GM18873 (cell line): ENCODE results near the gene PARP11.

Source experiments
- ATAC-seq: cut with Tn5 transposase; IDR thresholded peaks from one replicate; pipeline ENCODE4 v1.9.1; 2021; ENCODE audit warnings: mild to moderate bottlenecking, moderate library complexity, moderate number of reproducible peaks; ENCODE audit not compliant: unreplicated experiment, low FRiP score

Gene PARP11, protein sequence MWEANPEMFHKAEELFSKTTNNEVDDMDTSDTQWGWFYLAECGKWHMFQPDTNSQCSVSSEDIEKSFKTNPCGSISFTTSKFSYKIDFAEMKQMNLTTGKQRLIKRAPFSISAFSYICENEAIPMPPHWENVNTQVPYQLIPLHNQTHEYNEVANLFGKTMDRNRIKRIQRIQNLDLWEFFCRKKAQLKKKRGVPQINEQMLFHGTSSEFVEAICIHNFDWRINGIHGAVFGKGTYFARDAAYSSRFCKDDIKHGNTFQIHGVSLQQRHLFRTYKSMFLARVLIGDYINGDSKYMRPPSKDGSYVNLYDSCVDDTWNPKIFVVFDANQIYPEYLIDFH

GRCh38 chr12:3872800-3873636 is at the start of gene PARP11:
Gene PARP11 (minus strand): TSS chr12:3873399. CDS start chr12:3873229, 170 bp downstream.
- ATAC-seq: peak; percentile 87

- ATAC-seq: no peak
These were observed 48.8 kb upstream of the PARP11 start for GRCh38 chr12:3922033-3922432.

- ATAC-seq: no peak
These were observed 48.3 kb upstream of the PARP11 start for GRCh38 chr12:3921526-3921925.

- ATAC-seq: no peak
These were observed 47.9 kb upstream of the PARP11 start for GRCh38 chr12:3921151-3921471.

- ATAC-seq: no peak
These were observed 47.4 kb upstream of the PARP11 start for GRCh38 chr12:3920351-3921150.

DNA sequence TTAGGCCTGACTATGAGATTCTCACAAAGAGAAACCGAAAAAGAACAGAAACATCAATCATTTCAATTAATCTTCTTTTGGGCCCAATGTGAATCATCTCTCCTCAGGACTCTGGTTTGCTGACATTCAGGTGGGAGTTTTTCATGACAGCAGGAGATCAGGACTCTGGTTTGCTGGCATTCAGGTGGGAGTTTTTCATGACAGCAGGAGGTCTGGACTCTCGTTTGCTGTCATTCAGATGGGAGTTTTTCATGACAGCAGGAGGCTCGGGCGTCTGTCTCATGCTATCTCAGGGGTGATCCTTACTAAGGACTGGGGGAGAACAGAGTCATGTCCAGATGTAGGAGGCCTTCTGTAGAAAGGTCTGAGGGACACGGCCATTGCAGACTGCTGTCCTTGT is 40.1 kb upstream of the PARP11 start:
- no peak for ATAC-seq

DNA sequence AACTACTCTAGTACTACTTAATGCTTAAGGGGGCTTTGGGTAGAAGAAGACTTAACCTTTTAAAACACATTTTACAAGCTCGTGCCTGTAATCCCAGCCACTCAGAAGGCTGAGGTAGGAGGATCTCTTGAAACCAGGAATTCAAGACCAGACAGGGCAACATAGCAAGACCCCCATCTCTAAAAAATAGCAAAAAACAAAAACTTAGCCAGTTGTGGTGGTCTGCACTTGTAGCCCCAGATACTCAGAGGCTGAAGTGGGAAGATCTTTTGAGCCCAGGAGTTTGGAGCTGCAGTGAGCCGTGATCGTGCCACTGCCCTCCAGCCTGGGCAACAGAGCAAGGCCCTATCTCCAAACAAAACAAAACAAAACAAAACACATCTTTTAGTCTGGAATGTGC is 39.7 kb upstream of the PARP11 start:
- ATAC-seq: no peak

DNA sequence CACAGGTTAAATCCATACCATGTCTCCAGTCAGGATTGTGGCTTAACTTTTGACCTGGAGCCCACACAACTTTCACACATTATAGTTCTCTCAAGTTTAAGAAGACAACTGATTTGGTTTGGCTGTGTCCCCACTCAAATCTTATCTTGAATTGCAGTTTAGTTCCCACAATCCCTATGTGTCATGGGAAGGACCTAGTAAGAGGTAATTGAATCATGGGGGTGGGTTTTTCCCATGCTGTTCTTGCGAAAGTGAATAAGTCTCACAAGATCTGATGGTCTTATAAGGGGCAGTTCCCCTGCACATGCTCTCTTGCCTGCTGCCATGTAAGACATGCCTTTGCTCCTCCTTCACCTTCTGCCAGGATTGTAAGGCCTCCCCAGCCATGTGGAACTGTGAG is 38.2 kb upstream of the PARP11 start:
- ATAC-seq: no peak

DNA sequence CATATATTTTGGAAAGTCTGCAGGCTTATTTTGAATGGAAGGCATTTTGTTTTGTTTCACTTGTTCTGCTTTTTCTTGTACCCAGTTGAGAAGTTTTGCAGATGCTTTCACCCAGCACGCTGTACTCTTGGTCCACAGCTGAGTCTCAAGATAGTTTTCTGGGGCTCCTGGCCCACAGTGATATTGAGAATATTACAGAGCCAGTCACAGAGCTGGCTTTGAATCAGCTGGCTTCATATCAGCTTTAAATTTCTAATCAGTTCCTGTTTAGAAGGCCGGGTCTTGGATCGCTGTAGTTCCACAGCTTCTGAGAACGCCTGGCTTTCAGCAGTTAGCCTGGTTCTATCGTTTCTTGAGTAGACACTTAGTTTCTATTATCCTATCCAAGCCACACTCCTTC is 32.5 kb upstream of the PARP11 start:
- no peak for ATAC-seq

DNA sequence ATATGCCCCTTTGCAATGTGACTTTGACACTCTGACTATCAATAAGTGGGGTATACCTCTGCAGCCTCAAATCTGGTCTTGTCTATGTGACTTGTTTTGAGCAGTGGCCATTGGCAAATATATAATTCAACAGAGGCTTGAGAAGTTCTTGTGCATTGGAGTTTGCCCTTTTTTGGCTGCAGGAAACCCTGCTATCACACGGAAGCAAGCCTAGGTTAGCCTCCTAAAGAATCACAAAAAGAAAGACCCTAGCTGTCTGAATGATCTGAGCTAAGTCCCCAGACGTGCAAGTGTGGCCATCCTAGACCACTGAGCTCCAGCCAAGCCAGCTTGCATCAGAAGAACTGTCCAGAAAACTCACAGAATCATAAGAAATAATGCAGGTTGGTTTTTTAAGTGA is 31.8 kb upstream of the PARP11 start:
- no peak for ATAC-seq

GRCh38 chr12:3902921-3903320 is 29.7 kb upstream of the PARP11 start:
- ATAC-seq: no peak

GRCh38 chr12:3901116-3901515 is 27.9 kb upstream of the PARP11 start:
- ATAC-seq: no peak

- no peak for ATAC-seq
These were observed 25.6 kb upstream of the PARP11 start for GRCh38 chr12:3898756-3899155.

GRCh38 chr12:3897371-3897971 is 24.3 kb upstream of the PARP11 start:
- no peak for ATAC-seq

DNA sequence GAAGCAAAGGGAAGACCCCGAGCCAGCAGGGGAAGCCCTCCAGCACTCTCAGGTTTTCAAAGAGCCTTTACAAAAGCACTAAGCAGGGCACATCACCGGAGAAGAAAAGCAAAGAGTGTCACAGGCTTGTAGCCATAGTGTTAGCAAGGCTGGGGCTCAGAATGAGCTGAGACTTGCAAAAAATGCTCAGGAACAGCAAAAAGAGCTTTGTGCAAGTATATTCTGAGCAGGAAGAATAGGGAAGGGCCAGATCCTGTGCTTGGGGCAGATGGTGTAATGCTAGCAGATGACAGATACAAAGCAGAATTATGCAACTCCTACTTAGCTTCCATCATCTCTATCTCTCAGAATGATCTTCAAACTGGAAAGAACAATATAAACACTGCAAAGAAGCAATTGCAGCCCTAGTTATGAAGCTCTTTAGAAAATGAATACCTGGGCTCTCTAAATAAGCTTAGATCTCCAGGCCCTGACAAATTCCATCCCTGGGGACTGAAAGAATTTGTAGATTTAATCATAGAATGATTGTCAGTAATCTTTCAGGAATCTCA is 23.7 kb upstream of the PARP11 start:
- ATAC-seq: no peak

GRCh38 chr12:3896356-3896755 is 23.2 kb upstream of the PARP11 start:
- ATAC-seq: no peak

DNA sequence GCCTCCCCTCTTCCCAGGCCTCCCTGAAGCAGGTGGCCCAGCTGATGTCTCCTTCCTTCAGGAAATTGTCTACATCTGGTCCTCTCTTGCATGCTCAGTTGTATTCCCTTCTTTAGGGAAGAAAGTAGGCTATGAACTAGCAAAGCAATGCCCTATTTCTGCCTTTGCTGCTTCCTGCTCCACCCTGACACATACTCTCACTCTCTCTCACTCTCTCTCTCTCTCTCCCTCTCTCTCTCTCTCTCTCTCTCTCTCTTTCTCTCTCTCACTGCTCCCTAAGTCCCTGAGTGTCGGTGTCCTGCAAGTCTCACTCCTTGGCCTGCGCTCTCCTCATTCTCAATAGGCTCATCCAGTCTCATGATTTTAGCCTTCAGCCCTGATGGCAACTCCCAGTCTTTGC is 19.4 kb upstream of the PARP11 start:
- ATAC-seq: no peak

- no peak for ATAC-seq
These were observed 18.0 kb upstream of the PARP11 start for GRCh38 chr12:3891201-3891600.

GRCh38 chr12:3888659-3889058 is 15.5 kb upstream of the PARP11 start:
- ATAC-seq: no peak

DNA sequence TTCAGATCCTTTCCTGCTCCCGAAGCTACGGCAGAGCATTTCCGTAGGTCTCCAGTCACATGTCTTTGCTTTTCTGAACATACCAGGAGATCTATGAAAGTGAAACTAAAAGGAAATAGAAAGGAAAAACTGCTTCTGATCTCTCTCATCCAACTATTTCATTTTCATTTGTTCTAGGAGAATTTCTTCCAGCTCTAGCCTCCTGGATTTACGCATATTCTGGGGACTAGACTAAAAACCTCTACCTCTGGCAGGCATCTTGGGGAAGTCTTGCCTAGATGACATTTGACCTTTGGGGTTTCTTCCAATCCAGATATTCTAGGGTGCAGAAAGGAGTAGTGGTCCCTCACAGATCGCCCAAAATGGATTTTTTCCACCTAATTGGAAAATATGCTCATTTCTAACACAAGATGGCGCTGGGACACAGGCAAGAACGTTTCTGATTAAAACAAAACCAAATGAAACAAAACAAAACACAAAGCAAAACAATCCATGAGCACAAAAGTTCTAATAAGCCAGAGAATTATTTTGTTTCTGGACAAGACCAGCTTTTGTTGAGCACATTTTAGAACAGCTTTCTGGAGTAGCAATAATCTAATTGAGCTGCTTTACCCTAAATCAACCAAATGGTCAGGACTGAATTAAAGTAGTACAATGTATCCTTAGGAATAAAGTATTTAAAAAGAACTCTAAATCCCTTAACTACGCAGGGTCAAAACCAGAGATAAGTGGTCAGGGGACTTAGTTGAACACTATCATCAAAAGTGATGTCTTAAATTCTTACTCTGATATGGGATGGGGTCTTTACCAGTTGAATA is 12.3 kb upstream of the PARP11 start:
- ATAC-seq: no peak
